ENCODE data around the gene SLIT3. TPM values are rescaled to one million over a fixed set of nuclear protein-coding genes. Genes with fewer than 3 reads are reported as not detected.

SLIT3 gene
- total RNA-seq, 4 donors from 2014 or later: 0.97 to 6.1 (median 3.4) TPM

GRCh38 chr5:169064093-169064492 lies 236.8 kb downstream of the SLIT3 start:
- no peak overlapping the region for H3K27ac ChIP-seq

GRCh38 chr5:169063316-169063953 lies 237.5 kb downstream of the SLIT3 start:
- intact Hi-C loops (cut with DNase I; ENCODE audit: low total_unique reads): no loop called here
- H3K27me3 ChIP-seq: no peaks in the 10 kb centered on the region
- TF ChIP-seq POLR2A (IDR thresholded peaks at IDR 0.05): no peak
- no peak for TF ChIP-seq CTCF (IDR thresholded peaks at IDR 0.05 in 4 of 5, conservative IDR thresholded peaks at IDR 0.05 in 1 of 5)

More at GRCh38 chr5:169064093-169064492, 236.8 kb downstream of the SLIT3 start:
- no peaks in the 10 kb centered on the region for H3K9me3 ChIP-seq
- H3K27me3 ChIP-seq: no peaks in the 10 kb centered on the region
- no peak for TF ChIP-seq CTCF (IDR thresholded peaks at IDR 0.05 in 4 of 5, conservative IDR thresholded peaks at IDR 0.05 in 1 of 5)
- TF ChIP-seq POLR2A (IDR thresholded peaks at IDR 0.05): no peak
- no peaks in the 10 kb centered on the region for H3K36me3 ChIP-seq
- no peaks in the 10 kb centered on the region for H3K4me1 ChIP-seq
- intact Hi-C loops (cut with DNase I; ENCODE audit: low total_unique reads) (no loop called here), in situ Hi-C loops (cut with MboI; ENCODE audit: low sequenced_read_pairs in 4 of 4) (no loop called here)
- no peak overlapping the region for H3K4me3 ChIP-seq
- ATAC-seq (no peak), DNase-seq (no peak)

GRCh38 chr5:169062690-169063089 lies 238.2 kb downstream of the SLIT3 start:
- DNase-seq: no peak
- in situ Hi-C loops (cut with MboI; ENCODE audit: low sequenced_read_pairs in 4 of 4): no loop called here
- intact Hi-C loops (cut with DNase I; ENCODE audit: low total_unique reads): no loop called here

More at GRCh38 chr5:169063316-169063953, 237.5 kb downstream of the SLIT3 start:
- no peak for ATAC-seq
- Histone ChIP-seq H3K36me3 (no peaks in the 10 kb centered on the region), H3K4me3 (no peak overlapping the region), H3K27ac (no peak overlapping the region), H3K9me3 (no peaks in the 10 kb centered on the region), H3K4me1 (no peaks in the 10 kb centered on the region)
- in situ Hi-C loops (cut with MboI; ENCODE audit: low sequenced_read_pairs in 4 of 4): no loop called here
- no peak for DNase-seq

GRCh38 chr5:169054506-169054905 lies 246.4 kb downstream of the SLIT3 start:
- no peak for DNase-seq
- Histone ChIP-seq H3K4me3 (no peak overlapping the region), H3K27me3 (no peaks in the 10 kb centered on the region), H3K27ac (no peak overlapping the region), H3K9me3 (no peaks in the 10 kb centered on the region), H3K36me3 (no peaks in the 10 kb centered on the region), H3K4me1 (no peaks in the 10 kb centered on the region)
- intact Hi-C loops (cut with DNase I; ENCODE audit: low total_unique reads): no loop called here
- in situ Hi-C loops (cut with MboI; ENCODE audit: low sequenced_read_pairs in 4 of 4): no loop called here
- no peak for ATAC-seq
- no peak for TF ChIP-seq CTCF (IDR thresholded peaks at IDR 0.05 in 4 of 5, conservative IDR thresholded peaks at IDR 0.05 in 1 of 5)
- TF ChIP-seq POLR2A (IDR thresholded peaks at IDR 0.05): no peak

More at GRCh38 chr5:169062690-169063089, 238.2 kb downstream of the SLIT3 start:
- Histone ChIP-seq H3K4me3 (no peak overlapping the region), H3K4me1 (no peaks in the 10 kb centered on the region), H3K27ac (no peak overlapping the region), H3K27me3 (no peaks in the 10 kb centered on the region), H3K9me3 (no peaks in the 10 kb centered on the region), H3K36me3 (no peaks in the 10 kb centered on the region)
- no peak for TF ChIP-seq CTCF (IDR thresholded peaks at IDR 0.05 in 4 of 5, conservative IDR thresholded peaks at IDR 0.05 in 1 of 5)
- TF ChIP-seq POLR2A (IDR thresholded peaks at IDR 0.05): no peak
- ATAC-seq: no peak

- intact Hi-C loops (cut with DNase I; ENCODE audit: low total_unique reads): no loop called here
Observed at GRCh38 chr5:169052207-169052606, 248.7 kb downstream of the SLIT3 start.

More at GRCh38 chr5:169052207-169052606, 248.7 kb downstream of the SLIT3 start:
- DNase-seq (no peak), ATAC-seq (no peak)
- Histone ChIP-seq H3K27me3 (no peaks in the 10 kb centered on the region), H3K36me3 (no peaks in the 10 kb centered on the region), H3K4me1 (no peaks in the 10 kb centered on the region), H3K9me3 (no peaks in the 10 kb centered on the region), H3K27ac (no peak overlapping the region), H3K4me3 (no peak overlapping the region)
- TF ChIP-seq POLR2A (IDR thresholded peaks at IDR 0.05) (no peak), CTCF (IDR thresholded peaks at IDR 0.05 in 4 of 5, conservative IDR thresholded peaks at IDR 0.05 in 1 of 5) (no peak)
- in situ Hi-C loops (cut with MboI; ENCODE audit: low sequenced_read_pairs in 4 of 4): no loop called here

All from gastrocnemius medialis (tissue), 4 donors.